ENCODE results near the gene FAM32A.

The FAM32A gene

GRCh38 chr19:16202320-16203255, 17.4 kb downstream of the FAM32A start:
- no peak for DNase-seq (ENCODE audit: low read depth in 2 of 2)

DNA sequence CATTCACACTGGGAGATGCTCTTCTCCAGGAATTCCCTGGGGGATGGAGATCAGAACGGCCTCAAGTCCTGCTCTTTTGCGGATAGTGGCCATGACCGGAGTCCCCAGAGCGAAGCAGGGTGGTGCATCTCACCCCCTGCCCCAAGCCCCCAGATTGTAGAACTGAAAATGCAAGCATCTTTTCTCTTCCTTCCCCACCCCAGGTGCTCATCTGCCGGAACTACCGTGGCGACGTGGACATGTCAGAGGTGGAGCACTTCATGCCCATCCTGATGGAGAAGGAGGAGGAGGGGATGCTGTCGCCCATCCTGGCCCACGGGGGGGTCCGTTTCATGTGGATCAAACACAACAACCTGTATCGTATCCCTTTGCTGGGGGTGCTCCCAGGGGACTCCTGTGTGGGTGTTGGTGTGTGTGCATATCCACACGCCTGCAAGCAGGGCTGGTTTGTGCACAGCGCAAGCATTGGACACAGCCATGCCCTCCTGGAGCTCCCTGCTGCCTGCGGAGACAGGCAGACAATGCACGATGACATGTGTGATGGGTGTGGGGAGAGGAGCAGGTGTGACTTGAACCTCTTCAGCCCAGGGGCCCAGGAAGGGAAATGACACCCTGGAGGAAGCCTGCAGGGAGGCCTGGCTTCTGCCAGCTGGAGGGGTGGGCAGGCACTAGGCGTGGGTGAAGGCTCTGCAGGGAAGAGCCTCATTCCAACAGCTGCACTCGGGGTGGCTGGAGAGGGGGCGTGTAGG, 18.2 kb downstream of the FAM32A start:
- DNase-seq (ENCODE audit: low read depth in 2 of 2): no peak

DNA sequence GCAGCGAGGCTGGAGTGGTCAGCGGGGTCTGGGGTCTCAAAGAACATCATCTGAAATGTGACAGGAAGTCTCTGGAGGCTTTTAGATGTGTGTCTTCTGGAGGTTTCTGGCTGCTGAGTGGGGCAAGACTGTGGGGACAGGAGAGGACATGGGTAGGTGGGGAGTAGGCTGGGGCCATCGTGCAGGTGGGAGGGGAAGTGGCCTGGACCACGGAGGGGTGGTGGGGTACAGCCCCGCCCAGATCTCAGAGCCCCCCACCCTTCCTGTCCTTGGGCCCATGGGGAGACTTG, 18.7 kb downstream of the FAM32A start:
- no peak for DNase-seq (ENCODE audit: low read depth in 2 of 2)

DNA sequence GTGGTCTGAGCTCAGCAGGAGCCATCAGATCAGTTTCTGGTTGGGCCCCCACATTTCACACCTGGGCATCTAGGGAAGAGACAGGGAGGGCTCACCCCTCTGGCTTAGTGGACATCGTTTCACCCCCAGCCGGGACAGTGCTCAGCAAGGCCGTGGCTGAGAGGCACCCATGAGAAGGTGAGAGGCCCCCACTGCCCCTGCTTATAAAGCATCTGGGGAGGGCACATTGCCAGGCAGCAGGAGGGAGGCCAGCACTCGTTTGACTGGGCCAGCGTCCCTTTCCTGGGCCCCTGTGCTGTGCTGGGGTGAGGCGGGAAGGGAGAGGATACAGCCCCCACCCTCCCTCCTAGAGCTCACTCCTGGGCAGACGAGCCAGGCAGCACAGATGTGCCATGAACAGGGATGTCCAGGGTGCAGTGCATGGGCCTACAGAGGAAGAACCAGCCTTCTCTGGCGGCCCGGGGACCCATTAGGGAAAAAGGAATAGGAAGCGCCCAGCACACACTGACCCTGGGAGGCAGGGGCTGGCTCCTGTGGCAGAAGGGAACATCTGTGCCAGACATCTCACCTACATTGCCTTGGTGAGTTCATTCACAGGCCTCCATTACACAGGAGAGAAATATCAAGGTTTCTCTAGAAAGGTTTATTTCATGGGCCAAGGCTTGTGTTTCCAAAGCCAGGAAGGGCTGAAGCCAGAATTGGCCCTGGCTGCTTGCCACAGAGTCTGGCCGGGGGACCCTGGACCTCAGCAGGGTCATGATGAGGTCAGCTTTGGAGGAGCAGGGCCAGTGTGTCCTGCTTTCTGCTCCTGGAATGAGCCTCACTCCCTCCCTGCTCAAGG, 20.2 kb downstream of the FAM32A start:
- DNase-seq (ENCODE audit: low read depth in 2 of 2): no peak

DNA sequence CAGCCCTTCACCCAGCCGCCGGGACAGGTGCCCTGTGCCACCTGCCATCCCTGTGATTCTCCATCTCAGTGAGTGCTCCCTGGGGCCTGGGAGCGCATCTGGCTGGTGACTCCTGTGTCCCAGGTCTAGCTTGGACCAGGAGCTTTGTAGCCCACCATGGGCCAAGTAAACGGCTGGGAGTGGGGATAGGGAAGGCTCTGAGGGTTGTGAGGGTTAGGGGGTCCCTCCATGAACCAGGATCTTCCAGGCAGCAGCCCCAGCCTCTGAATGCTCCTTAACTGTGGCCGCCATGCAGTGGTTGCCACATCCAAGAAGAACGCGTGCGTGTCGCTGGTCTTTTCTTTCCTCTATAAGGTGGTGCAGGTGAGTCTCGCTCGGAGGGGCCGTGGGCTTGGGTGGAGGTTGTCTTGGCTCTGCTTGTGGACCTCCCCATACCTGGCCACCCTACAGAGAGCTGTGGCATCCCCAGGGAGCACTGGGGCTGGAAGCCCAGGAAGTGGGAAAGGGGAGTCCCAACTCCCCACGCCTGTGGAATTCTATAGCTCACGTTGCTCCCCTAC, 20.9 kb downstream of the FAM32A start:
- no peak for DNase-seq (ENCODE audit: low read depth in 2 of 2)

DNA sequence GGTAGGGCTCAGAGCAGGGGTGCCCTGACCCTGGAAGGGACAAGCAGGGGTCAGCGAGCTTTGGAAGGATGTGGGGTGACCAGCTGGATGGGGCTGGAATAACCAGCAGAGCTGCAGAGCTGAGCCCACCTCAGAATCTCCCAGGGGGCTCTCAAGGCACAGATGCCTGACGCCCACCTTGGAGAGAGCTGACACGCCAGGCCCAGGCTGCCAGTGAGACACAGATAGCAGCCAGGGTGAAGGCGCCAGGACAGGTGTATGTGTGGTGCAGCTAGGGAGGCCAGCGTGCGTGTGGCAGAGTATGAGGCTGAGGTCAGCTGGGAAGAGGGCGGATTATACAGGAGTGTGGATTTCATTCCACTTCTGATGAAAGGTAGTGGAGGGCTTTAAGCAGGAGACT, 21.4 kb downstream of the FAM32A start:
- no peak for DNase-seq (ENCODE audit: low read depth in 2 of 2)

DNA sequence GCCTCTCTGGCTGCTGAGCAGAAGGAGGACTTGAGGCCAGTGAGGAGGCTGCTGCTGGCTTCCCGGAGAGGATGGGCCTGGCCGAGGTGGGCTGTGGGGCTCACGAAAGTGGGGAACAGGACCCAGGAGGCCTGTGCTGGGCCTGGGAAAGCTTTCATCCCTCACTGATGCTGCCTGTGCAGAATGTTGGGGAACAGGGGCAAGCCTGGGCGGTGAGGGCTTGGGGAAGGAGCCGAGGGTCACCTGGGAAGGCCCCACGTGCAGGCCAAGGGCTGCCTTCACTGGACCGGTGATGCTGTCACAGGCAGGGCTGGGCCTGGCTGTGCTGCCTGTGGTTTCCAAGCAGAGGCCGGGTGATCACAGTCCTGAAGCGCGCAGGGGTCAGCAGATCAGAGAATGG, 21.9 kb downstream of the FAM32A start:
- no peak for DNase-seq (ENCODE audit: low read depth in 2 of 2)

GRCh38 chr19:16207490-16208025, 22.3 kb downstream of the FAM32A start:
- DNase-seq (ENCODE audit: low read depth in 2 of 2): no peak

DNA sequence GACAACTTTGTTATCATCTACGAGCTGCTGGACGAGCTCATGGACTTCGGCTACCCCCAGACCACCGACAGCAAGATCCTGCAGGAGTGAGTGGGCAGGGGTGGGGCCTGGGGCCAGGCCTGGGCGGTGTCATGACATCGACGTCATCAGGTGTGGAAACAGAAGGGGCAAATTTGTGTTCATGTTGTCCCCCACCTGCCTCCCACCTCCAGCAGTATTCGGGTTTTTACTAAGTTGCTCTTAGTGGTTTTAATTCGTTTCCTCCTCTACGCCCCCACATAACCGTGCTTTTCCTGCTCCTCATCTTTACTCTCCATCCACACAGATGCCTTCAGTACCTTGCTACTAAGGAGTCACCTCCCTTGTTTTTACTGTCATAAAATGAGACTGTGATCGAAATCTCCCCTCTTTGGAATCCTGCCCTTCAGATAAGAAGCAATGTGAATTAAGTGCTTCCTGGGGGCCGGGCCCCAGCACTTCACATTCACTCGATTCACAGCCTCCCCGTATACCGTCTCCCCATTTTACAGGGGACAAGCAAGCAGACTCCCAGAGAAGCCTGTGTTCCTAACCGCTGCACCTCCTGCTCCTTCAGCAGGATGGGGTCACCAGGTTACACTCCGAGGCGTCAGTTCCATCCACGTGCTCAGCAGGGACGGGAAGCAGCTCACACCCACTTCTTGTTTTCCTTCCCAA, 23.0 kb downstream of the FAM32A start:
- DNase-seq (ENCODE audit: low read depth in 2 of 2): no peak

- DNase-seq (ENCODE audit: low read depth in 2 of 2): no peak
Measured at GRCh38 chr19:16208847-16209665, 23.8 kb downstream of the FAM32A start.

- DNase-seq (ENCODE audit: low read depth in 2 of 2): no peak
Measured at GRCh38 chr19:16210168-16210567, 25.0 kb downstream of the FAM32A start.

DNA sequence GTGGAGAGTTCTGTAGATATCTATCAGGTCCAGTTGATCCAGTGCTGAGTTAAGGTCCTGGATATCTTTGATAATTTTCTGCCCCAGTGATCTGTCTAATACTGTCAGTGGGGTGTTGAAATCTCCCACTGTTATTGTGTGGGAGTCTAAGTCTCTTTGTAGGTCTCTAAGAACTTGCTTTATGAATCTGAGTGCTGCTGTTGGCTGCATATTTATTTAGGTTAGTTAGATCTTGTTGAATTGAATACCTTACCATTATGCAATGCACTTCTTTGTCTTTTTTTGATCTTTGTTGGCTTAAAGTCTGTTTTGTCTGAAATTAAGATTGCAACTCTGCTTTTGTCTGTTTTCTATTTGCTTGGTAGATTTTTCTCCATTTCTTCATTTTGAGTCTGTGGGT, 27.9 kb downstream of the FAM32A start:
- no peak for DNase-seq (ENCODE audit: low read depth in 2 of 2)

GRCh38 chr19:16216744-16217670, 31.8 kb downstream of the FAM32A start:
- DNase-seq (ENCODE audit: low read depth in 2 of 2): no peak

DNA sequence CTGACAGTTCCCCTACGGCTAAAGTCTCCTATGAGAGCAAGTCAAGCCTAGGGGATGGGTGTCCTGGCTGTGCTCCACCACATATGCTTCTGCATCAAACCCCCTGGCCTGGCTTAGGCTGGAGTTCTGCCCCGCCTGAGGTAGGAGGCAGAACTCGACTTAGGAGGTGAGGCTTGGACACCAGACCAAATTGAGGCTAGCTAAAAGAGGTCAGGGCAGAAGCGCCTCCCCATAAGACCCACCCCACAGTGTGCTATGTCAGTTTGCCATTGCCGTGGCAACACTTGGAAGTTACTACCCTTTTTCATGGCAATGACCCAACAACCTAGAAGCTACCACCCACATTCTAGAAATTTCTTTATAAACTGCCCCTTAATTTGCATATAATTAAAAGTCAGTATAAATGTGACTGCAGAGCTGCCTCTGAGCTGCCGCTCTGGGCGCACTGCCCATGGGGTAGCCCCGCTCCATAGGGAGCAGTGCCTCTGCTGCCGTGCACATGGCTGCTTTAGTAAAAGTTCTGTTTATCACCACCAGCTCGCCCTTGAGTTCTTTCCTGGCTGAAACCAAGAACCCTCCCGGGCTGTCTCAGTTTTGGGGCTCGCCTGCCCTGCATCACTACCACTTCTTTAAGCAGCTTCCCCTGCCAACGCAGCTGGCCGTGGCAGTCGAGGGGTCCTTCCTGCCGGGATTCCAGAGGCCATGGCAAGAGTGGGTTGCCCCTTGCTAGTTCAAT, 32.7 kb downstream of the FAM32A start:
- DNase-seq (ENCODE audit: low read depth in 2 of 2): no peak

GRCh38 chr19:16218851-16219250, 33.6 kb downstream of the FAM32A start:
- DNase-seq (ENCODE audit: low read depth in 2 of 2): no peak

GRCh38 chr19:16222806-16223205, 37.6 kb downstream of the FAM32A start:
- no peak for DNase-seq (ENCODE audit: low read depth in 2 of 2)

- DNase-seq (ENCODE audit: low read depth in 2 of 2): no peak
Measured at GRCh38 chr19:16223746-16224145, 38.5 kb downstream of the FAM32A start.

GRCh38 chr19:16224293-16225045, 39.3 kb downstream of the FAM32A start:
- DNase-seq (ENCODE audit: low read depth in 2 of 2): no peak

All from stimulated activated CD4-positive, alpha-beta T cell treated with anti-CD3 and anti-CD28 coated beads, Interleukin-1b, Interleukin-23, amount 100 ng/mL, for 4 hours (primary cell).